ENCODE results near the gene MARCHF5.

MARCHF5 gene, protein sequence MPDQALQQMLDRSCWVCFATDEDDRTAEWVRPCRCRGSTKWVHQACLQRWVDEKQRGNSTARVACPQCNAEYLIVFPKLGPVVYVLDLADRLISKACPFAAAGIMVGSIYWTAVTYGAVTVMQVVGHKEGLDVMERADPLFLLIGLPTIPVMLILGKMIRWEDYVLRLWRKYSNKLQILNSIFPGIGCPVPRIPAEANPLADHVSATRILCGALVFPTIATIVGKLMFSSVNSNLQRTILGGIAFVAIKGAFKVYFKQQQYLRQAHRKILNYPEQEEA

DNA sequence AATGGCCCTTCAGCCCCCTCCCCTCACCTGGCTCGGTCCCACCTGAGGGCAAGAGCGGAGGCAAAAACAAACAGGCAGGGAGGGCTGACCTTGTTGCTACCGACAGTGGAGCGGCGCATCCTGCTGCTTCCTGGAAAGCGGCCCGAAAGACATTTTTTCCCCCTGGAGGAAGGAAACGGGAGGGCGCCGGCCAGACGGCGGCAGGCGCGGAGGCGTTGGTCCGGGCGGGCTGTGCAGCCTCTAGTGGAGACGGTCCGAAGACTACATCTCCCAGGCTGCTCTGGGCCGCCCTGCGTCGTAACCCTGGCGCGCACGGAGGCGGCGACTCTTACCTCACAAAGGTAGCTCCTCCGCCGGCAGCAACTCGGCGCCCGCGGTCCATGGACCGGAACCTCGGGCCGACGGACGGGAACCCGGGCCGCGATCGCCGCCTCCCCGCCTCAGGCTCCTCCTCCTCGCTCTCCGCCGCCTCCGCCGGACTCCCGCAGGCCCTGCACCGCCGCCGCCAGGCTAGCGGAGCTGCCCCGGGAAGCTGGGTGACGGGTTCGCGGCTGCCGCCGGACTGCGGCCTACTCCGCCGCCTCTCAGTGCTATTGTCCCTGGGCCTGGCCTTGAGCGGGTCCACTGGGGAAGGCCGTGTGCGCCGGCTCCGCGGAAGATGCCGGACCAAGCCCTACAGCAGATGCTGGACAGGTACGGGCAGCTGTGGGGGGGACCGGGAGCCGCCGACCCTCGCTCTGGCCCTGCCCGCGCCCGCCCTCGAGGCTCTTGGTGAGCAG lies at the start of gene MARCHF5, which contains the start of gene CPEB3:
Gene MARCHF5 (plus strand): TSS at position 331 of the 779 bp plus-strand sequence. CDS start 328 bp downstream, at position 659.
Gene CPEB3 (minus strand): TSS at position 242 of the 779 bp plus-strand sequence. CDS start 50,728 bp downstream, outside the sequence.
- DNase-seq = peak; percentile 94

DNA sequence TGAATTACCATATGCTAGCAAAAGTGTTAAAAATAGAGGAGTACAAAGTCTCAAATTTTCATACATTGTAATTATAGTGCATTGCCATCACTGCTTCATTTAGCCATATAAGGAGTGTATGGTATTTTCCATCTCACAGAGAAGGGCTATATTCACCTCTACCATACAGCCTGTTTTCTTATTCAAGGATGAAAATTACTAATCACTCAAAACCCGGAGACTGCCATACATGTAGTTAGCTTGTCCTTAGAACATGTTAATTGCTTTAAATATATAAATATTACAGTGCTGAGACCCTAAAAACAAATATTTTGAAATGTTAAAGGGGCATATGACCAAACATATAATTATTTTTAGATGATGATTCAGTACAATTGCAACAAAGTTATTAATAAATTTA lies 49.5 kb upstream of the MARCHF5 start:
- DNase-seq = no peak

DNA sequence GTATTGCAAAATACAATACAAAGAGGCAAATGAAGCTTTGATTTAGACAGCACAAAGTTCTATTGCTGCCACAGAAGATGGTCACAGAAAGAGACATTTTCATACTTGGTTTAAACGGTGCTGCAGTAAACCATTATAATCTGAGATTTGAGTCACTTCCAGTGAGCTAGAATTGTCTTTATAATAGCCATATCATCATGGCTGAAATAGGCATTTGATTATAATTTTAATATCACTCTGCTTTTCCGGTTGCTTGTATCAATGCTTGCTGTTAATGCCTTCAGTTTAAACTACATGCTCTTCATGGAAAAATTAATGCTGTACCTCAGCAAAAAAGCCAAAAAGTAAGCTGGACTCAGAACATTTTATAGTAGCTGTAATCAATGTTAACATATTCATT lies 48.6 kb upstream of the MARCHF5 start:
- no peak for DNase-seq

DNA sequence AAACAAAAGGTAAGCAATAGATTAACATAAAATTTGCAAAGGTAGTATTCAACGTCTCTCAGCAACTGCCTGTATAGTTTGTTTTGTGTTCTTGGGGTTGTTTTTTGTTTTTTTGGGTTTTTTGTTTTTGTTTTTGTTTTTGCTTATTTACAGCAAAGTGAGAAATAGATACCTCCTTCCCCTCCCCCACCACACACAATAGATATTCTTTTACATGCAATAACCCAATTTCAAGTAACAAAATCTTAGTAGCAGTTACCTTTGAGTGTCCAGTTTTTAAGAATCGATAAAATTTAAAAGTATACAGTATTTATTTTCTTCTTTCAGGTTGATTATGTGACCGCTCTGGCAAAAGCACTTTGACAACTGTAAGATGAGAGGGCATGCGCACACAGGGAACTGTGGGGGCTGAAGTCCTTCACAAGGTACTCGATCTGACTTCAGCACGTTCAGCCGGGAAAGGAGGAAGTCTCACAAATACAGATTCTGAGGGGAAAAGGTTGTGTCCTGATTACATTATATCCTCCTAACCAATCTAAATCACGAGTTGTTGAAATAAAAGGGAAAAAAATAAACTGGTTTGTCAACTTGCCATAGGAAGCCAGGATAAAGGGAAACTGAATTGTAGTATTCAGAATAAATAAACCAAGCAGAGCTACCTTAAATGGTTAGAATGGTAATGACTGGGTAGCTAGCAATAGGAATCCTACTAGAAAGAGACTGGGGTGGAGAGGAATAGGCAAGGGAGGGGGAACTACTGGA lies 47.9 kb upstream of the MARCHF5 start:
- DNase-seq = peak; percentile 63

DNA sequence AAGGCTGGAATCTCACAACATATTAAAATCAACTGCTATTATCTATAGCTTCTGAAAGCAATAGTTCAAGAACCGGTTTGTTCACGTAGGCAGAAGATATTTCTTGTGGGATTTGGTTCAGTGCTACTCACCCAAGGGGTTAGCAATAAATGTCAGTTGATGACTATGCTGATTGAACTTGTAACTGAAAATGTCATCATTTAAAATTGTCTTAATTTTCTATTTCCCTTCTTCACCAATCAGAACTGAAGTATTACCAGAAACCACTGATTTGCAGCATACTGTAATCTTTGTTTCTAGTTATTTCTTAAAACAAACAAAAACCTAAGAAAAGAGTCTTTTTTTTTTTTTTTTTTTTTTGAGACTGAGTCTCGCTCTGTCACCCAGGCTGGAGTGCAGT lies 46.2 kb upstream of the MARCHF5 start:
- no peak for DNase-seq

DNA sequence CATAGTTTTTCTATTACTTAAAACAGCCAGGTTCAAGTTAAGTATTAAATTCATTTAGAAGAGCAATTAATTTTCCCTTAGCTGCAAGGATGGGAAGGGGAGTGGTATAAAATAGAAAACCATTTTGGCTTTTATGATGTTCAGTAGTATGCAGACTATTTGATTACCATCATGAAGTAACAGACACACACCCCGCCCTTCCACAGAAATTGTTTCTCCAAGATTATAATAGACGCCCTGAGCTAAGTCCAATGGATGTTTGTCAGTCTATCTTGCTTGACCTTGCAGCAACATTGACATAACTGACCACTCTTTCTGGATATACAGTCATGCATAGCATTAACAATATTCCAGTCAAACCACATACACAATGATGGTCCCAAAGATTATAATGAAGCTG lies 42.4 kb upstream of the MARCHF5 start:
- DNase-seq = no peak

DNA sequence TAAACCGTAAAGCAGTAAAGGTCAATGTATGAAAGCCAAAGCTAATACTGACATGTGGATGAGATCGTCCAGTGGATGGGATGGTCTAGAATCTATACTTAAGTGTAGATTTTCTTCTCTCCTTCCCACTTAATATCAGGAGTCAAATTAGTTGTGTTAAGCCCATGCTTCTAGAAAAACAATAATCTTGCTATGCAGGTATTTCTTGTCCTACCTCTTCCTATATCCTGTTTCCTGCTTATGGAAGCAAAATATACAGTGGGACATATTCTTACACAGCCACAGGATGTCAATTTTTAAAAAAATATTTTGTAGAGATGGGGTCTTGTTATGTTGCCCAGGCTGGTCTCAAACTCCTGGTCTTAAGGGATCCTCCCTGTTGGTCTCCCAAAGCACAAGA lies 27.6 kb upstream of the MARCHF5 start:
- no peak for DNase-seq

DNA sequence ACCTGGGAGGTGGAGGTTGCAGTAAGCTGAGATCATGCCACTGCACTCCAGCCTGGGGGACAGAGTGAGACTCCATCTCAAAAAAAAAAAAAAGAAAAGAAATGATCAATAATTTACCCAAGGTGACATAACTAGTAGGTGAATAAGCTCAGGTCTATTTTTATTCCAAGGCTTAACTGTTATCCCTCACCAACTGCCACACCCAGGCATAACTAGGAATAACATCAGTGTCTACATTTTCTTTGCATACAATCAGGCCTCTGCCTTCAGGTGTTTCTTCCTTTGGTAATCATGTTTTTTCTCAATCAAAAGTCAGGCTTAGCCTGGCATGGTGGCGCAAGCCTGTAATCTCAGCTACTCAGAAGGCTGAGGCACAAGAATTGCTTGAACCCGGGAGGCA lies 26.7 kb upstream of the MARCHF5 start:
- DNase-seq = no peak

DNA sequence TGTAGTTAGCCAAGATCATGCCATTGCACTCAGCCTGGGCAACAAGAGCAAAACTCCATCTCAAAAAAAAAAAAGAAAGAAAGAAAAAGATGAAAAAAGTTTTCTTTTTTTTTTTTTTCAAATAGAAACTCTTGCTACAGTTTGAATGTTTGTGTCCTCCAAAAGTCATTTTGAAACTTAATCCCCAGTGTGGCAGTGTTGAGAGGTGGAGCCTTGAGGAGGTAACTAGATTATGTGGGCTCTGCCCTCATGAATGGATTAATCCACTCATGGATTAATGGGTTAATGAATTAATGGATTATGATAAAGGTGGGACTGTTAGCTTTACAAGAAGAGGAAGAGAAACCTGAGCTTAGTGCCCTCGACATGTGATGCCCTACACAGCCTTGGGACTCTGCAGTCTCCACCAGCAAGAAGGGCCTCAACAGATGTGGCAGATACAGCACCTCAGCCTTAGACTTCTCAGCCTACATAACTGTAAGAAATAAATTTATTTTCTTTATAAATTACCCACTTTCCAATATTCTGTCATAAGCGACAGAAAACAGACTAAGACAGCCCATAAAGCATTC lies 25.2 kb upstream of the MARCHF5 start:
- DNase-seq = no peak

DNA sequence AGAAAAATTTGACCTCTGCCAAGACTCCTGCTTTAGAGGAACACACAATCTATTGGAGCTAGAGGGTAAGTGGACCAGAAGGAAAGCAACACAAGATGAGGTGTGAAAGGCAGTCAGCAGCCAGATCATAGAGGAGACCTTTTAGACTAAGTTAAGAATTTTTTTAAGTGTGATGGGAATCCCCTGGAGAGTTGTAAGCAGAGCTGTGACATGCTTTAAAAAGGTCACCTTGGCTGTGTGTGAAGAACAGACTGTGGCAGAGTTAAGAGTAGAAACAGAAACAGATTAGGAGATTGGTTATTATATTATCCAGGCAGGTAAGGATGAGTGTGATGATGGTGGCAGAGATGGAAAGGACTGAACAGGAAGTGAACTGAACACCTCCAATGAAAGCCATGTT lies 23.6 kb upstream of the MARCHF5 start:
- no peak for DNase-seq

DNA sequence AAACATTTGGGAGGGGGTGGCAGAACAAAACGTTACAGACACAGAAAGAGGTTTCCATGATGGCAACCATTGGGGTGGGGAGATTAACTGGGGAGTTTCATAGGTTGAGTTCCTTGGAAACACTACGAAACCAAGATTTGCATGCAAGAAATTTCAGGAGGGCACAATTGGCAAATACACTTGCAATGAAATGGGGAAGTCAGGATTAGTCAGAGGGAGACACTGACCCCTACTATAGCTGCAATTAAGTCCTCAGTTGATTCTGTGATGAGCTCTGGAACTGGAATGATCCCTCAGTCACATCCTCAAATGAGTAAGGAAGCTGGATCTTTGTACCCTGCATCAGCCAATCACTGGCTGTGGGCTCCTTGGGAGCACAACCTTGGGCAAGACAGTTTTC lies 22.2 kb upstream of the MARCHF5 start:
- no peak for DNase-seq

DNA sequence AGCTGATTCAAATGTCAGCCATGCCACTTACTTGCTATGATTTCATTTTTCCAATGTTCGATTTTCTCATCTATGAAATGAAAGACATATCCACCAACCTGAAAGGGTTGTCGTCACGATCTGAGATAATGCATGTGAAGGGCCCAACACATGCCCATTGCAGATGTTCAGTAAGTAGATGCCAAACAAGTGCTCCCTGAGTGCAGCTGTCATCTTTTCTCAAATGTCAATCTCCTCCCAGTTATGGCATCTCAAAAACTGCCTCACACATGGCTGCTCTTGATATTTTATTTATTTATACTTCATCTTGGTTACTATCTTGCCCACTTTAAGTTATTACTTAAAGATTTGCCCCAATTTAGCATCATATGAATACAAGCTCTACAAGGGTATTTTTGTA lies 16.9 kb upstream of the MARCHF5 start:
- no peak for DNase-seq

DNA sequence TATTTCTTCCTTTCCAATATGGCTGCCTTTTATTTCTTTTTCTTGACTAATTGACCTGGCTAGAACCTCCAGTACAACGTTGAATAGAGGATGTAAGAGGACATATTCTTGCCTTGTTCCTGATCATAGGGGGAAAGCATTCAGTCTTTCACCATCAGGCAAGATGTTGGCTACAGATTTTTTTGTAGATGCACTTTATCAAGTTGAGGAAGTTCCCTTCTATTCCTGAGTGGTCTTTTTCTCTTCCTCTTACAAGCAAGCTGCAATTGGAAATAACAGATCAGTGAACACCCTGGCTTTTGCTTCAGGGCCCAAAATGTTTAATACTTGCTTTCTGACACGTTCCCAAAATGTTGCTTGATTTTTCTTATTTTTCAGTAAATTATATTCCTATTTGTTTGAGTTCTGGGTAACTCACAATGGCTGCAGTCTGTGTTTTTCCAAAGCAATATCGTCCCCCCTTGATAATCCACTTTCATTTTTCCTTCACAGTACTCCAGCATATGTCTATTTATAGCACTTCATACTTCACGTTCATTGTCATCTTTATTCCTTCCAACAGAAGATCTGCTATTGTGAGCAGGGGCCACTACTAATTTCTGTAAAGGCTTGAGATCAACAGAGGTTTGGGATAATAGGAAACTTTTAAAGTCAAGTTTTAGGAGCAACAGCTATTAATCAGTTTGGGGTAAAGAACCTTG lies 11.8 kb upstream of the MARCHF5 start:
- DNase-seq = no peak

DNA sequence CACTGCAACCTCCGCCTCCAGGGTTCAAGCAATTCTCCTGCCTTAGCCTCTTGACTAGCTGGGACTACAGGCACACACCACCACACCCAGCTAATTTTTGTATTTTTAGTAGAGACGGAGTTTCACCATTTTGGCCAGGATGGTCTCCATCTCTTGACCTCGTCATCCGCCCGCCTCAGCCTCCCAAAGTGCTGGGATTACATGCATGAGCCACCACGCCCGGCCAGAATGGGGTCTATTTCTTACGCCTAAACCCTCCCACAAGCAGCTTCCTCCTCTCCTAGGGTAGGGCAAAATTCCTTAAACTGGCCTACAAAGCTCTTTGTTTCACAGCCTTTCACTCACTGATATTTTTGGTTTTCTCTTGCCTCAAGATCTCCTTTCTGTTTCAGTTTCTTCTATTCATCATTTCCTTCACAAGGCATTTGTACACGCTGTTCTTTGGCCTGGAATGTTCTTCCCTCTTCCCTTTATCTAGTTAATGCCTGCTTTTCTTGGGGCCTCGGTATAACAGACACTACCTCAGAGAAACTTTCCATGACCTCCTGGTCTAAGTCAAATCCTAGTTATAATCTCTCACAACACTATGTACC lies 6.8 kb upstream of the MARCHF5 start:
- DNase-seq = no peak

DNA sequence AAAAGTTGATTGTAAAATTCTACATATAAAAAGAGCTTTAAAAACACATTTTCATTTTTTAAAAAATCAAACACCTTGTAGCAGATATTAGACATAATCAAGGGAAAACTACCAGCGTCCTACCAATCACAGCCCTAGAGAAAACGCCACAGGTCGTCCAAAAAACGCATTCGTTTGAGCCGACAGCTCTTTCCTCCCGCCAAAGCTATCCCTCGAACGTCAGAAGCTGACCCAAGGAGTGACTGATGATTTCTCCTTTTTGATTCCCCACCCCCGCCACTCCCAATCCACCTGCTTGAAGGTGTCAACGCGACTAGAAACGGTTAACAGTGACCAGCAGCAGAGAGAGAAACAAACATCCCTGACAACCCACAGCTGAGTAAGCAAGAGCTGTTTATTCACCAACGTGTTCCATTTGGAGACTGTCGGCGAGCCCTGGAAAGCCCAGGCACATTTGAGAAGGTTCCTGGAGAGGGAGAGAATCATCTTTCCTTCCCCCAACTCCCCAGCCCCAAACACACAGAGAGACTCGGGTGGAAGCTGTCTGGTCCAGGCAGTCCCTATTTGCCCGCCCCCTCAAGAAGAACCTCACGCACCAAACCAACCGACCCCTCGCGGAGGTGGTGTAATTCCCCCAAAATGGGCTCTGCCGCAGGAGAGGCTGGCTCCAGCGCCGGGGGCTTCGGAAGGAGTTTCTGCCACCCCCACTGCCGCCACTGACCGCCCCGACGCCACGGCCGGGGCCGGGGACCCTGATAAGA lies 711 bp upstream of the MARCHF5 start:
- no peak for DNase-seq

DNA sequence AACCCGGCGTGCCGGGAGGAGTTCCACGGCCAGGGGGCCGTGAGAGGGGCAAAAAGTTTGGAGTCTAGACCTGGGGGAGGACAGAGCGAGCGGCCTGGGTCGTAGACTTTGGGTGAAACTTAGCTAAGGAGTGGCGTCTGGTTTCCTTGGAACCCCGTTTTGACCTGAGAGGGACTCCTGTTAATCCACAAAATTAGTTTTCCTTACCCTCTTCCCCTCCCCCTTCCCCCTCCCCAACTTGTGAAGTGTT lies 574 bp downstream of the MARCHF5 start:
- DNase-seq = no peak

DNA sequence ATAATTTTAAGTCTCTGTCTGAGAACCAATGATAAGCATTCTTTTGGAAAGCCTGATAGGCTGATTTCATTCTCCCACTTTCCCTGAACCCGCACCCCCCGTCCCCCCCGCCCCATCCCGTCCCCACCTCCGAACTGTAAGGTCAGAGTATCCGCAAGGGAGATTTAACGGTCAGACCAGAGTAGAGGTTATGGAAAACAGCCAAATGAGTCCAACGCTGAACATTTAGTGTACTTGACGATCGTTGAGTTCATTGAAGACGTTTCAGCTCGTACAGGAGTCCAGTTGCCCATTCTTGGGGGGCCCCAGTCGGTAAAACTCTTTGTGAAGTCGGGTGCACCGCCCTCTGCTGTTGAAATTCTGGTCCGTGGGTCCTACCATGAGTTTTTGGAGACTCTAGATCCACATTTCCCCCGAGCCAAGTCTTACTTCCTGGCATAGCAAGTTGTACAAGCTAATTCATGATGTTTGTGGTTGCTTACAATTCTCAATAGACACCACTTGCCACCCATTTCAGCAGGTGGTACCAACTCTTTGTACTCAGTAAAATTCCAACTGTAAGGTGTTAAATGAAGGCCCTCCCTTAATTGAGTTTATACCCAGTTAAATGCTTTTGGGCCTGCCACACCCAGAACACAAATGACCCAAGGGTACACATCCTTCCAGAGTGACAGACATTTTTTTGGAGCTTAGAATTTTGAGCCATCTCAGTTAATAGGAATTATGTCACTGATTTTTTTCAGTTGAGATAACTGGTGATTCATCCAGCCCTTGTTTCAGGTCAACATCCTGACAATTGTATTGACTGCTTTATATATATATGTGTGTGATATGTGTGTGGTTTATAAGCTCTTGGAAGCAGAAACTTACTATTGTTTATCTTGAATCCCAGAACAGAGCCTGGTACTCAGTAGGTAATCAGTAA lies 1.2 kb downstream of the MARCHF5 start:
- peak; percentile 61 for DNase-seq

DNA sequence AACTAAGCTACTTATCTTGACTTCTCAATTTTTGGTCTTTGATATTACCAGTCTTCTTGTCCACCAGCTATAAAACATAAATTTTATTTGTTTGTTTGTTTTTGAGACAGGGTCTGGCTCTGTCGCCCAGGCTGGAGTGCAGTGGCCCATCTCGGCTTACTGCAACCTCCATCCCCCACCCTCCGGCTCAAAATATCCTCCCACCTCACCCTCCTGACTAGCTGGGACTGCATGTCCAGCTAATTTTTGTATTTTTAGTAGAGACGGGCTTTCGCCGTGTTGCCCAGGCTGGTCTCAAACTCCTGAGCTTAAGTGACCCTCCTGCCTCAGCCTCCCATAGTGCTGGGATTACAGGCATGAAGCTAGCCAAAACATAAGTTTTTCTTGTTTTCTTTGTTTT lies 7.5 kb downstream of the MARCHF5 start:
- no peak for DNase-seq

DNA sequence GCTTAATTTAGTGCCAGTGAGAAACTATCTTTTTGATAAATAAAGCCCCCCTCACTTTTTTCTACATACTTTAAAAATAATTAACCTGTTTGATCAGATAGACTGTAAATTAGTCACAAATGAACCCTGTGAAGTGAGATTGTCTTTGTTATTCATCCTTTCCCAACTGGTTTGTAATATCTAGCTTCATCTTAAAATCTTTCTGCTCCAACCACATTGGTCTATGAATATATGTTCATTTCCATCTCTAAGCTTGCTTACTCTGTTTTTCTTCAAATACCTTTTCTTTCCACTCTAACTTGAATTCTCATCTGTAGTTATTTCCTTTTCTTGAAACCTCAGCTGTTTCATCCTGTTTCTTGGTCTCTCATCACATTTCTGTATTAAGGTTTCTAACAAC lies 12.1 kb downstream of the MARCHF5 start:
- DNase-seq = no peak

DNA sequence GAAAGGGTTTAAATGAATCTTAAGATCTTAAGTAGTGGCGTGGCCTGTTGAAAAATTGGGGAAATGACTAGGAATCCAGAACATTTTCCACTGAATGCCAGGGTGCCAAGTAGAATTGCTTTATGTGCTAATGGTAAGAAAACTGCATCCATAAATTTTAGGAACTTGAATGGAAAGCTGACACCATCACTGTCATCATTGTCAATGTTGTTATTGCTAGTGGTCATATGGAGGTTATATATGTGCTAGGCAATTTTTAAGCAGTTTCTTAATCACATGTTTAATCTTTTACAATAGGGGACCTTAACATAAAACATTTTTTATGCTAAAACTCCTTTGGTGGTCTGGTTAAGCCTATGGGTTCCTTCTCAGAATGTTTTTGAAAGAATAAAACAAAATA lies 13.1 kb downstream of the MARCHF5 start:
- DNase-seq = no peak
